WTC11 (cell line): ENCODE measurements around the gene ATP5IF1.

ENCODE experiments used
- ARID4B ChIP-seq: sonication (generic); formaldehyde crosslinking; IDR thresholded peaks from 2 replicates; pipeline ENCODE4 v1.8.0; 2023; ENCODE audit warnings: missing genetic modification reagents, mild to moderate bottlenecking, borderline replicate concordance
- CTCF ChIP-seq: fragments of 200-600 bp; IDR thresholded peaks from 2 replicates; pipeline ENCODE4 v1.8.0; 2022; ENCODE audit warnings: antibody characterized with exemption
- GABPB1 ChIP-seq: sonication (generic); formaldehyde crosslinking; IDR thresholded peaks from 2 replicates; pipeline ENCODE4 v1.8.1; 2023; ENCODE audit warnings: mild to moderate bottlenecking, missing genetic modification reagents
- JUN ChIP-seq: sonication (generic); formaldehyde crosslinking; IDR thresholded peaks from 2 replicates; pipeline ENCODE4 v1.8.0; 2023; ENCODE audit warnings: mild to moderate bottlenecking, missing genetic modification reagents
- TCF7 ChIP-seq: sonication (generic); formaldehyde crosslinking; IDR thresholded peaks from 2 replicates; pipeline ENCODE4 v1.8.0; 2022; ENCODE audit warnings: mild to moderate bottlenecking, low read depth, missing genetic modification reagents, moderate library complexity
- ZBTB43 ChIP-seq: sonication (generic); formaldehyde crosslinking; IDR thresholded peaks from 2 replicates; pipeline ENCODE4 v1.8.1; 2023; ENCODE audit warnings: mild to moderate bottlenecking, missing genetic modification reagents

DNA sequence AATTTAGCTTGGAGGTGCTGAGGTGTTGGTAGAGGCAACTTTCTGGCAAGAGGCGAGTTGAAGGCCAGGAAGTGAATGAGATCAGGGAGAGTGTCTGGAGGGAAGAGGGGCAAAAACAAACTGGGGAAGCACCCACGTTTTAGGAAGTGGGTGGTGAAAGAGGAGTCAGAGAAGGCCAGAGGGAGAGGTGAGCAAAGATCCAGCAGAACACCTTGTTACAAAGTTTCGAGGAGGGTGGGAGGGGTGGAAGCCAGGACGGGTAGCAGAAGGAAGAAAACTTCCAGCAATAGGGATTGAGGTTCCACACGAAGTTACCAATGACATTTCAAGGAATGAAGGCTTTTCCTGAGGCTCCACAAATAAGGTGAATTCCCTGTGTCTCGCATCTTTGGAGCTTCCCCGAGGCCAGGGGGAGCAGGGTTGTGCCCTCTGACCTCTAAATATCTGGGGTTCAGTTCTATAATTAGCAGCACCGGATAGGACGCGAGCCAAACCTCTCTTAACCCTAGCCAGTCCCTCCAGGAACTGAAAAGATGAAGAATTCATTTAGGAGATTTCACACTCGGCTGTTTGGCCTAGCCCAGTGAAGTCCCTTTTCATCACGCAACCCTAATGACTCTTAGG, 22.8 kb downstream of the ATP5IF1 start:
- TF ChIP-seq TCF7 (no peak), ZBTB43 (CRISPR knock-in tag) (no peak), CTCF (no peak), JUN (CRISPR knock-in tag) (no peak), GABPB1 (CRISPR knock-in tag) (no peak), ARID4B (CRISPR knock-in tag) (no peak)
